Cardiac muscle cell (in vitro differentiated cells and primary cell): ENCODE measurements around the gene CARF. TPM values are rescaled to one million over a fixed set of nuclear protein-coding genes. Genes with fewer than 3 reads are reported as not detected.
"Not testable (repeated sequence)": the region's sequence is repeated elsewhere in the genome, so short reads cannot be mapped to it uniquely, and the experiment has no call there.

ENCODE experiments used
- DNase-seq, 2 donors: peaks; one replicate each; pipeline versions ENCODE4 v3.0.0 to v3.0.0-alpha.2; 2010 to 2017; ENCODE audit warnings: low read depth in 1 of 2, low spot score in 1 of 2
- H3K27ac ChIP-seq: fragments of 200-600 bp; sonication (generic); 2 replicates; pipeline ENCODE4 v1.5.1; 2016
- H3K27me3 ChIP-seq: fragments of 200-600 bp; sonication (generic); 2 replicates; pipeline ENCODE4 v1.6.0; 2016; ENCODE audit warnings: control low read depth
- H3K36me3 ChIP-seq: fragments of 200-600 bp; sonication (generic); 2 replicates; pipeline ENCODE4 v1.5.1; 2016; ENCODE audit warnings: control low read depth
- H3K4me1 ChIP-seq: fragments of 200-600 bp; sonication (generic); 2 replicates; pipeline ENCODE4 v1.8.1; 2017; ENCODE audit warnings: low read depth, mild to moderate bottlenecking, mixed run types
- H3K4me3 ChIP-seq: fragments of 200-600 bp; sonication (generic); 2 replicates; pipeline ENCODE4 v1.5.1; 2016; ENCODE audit warnings: mild to moderate bottlenecking
- H3K9me3 ChIP-seq: fragments of 200-600 bp; sonication (generic); 2 replicates; pipeline ENCODE4 v1.5.1; 2017; ENCODE audit warnings: low read depth, mild to moderate bottlenecking, control low read depth
- CTCF ChIP-seq: IDR thresholded peaks from 2 replicates; pipeline ENCODE4 v1.5.1; 2012; ENCODE audit warnings: low read depth, mild to moderate bottlenecking, low read length
- polyA plus RNA-seq: library from polyadenylated mRNA; unstranded; fragments of >200 nt; fragmentation: Nextera tagmentation; extraction: Ambion mirVana; gene quantifications from 2 replicates; pipeline ENCODE4 v1.2.1, GENCODE V29; 2016
- total RNA-seq: library from RNA; depleted of rRNA; stranded (reverse); fragments of >200 nt; gene quantifications from 2 replicates; pipeline ENCODE4 v1.2.3, GENCODE V29; 2016

CARF gene
- total and polyA plus RNA-seq, 2 experiments from 2014 or later = 8.6 to 16.2 TPM

- no peak for DNase-seq
- peaks cover 9% of the 10 kb centered on the region for H3K4me1 ChIP-seq
Observed at GRCh38 chr2:202910698-202911097, 1.4 kb upstream of the CARF start.

GRCh38 chr2:202911203-202911511 lies 918 bp upstream of the CARF start:
- peak overlapping the region; percentile 76 for H3K27ac ChIP-seq
- peak overlapping the region; percentile 91 for H3K4me3 ChIP-seq
- no peak for DNase-seq
- TF ChIP-seq CTCF = no peak
- H3K36me3 ChIP-seq = peaks cover 4% of the 10 kb centered on the region
- no peaks in the 10 kb centered on the region for H3K27me3 ChIP-seq
- H3K9me3 ChIP-seq = no peaks in the 10 kb centered on the region
- peaks cover 9% of the 10 kb centered on the region for H3K4me1 ChIP-seq

More at GRCh38 chr2:202910698-202911097, 1.4 kb upstream of the CARF start:
- no peak for TF ChIP-seq CTCF
- Histone ChIP-seq H3K9me3 (no peaks in the 10 kb centered on the region), H3K36me3 (peaks cover 6% of the 10 kb centered on the region), H3K4me3 (peak overlapping the region; percentile 91), H3K27ac (peak overlapping the region; percentile 76), H3K27me3 (no peaks in the 10 kb centered on the region)

- not testable (repeated sequence) for DNase-seq, H3K27me3 ChIP-seq, H3K4me1 ChIP-seq, H3K36me3 ChIP-seq, H3K9me3 ChIP-seq
- Histone ChIP-seq H3K27ac (peak overlapping the region; percentile 76), H3K4me3 (peak overlapping the region; percentile 91)
Observed at GRCh38 chr2:202912342-202913201, 497 bp downstream of the CARF start.

GRCh38 chr2:202918860-202919259 lies 6.8 kb downstream of the CARF start:
- Histone ChIP-seq H3K9me3 (no peaks in the 10 kb centered on the region), H3K27me3 (no peaks in the 10 kb centered on the region), H3K36me3 (peaks cover 18% of the 10 kb centered on the region), H3K4me3 (no peak overlapping the region), H3K27ac (no peak overlapping the region), H3K4me1 (no peaks in the 10 kb centered on the region)
- TF ChIP-seq CTCF = no peak
- no peak for DNase-seq

GRCh38 chr2:202932425-202933138 lies 20.5 kb downstream of the CARF start:
- Histone ChIP-seq H3K36me3 (no peaks in the 10 kb centered on the region), H3K27ac (no peak overlapping the region)
- TF ChIP-seq CTCF = no peak

GRCh38 chr2:202933139-202933510 lies 21.1 kb downstream of the CARF start:
- Histone ChIP-seq H3K9me3 (no peaks in the 10 kb centered on the region), H3K4me1 (no peaks in the 10 kb centered on the region), H3K27ac (no peak overlapping the region), H3K27me3 (no peaks in the 10 kb centered on the region), H3K4me3 (no peak overlapping the region), H3K36me3 (no peaks in the 10 kb centered on the region)
- no peak for DNase-seq
- TF ChIP-seq CTCF = no peak

More at GRCh38 chr2:202932425-202933138, 20.5 kb downstream of the CARF start:
- H3K4me3 ChIP-seq = no peak overlapping the region
- no peaks in the 10 kb centered on the region for H3K4me1 ChIP-seq
- no peaks in the 10 kb centered on the region for H3K9me3 ChIP-seq
- no peaks in the 10 kb centered on the region for H3K27me3 ChIP-seq
- peak in 1 of 2 donors; percentile 58 for DNase-seq
